ENCODE data around the gene CYP46A1.
"Not testable (repeated sequence)": the region's sequence is repeated elsewhere in the genome, so short reads cannot be mapped to it uniquely, and the experiment has no call there.

DNA sequence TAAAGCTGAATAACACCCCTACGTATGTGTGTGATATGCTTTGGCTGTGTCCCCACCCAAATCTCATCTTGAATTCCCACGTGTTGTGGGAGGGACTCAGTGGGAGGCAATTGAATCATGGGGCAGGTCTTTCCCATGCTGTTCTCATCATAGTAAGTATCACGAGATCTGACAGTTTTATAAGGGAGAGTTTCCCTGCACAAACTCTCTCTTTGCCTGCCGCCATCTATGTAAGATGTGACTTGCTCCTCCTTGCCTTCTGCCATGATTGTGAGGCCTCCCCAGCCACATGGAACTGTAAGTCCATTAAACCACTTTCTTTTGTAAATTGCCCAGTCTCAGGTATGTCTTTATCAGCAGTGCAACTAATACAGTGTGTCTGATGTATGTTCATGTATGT lies 78.8 kb downstream of the CYP46A1 start:
- TF ChIP-seq, protein P1, sequence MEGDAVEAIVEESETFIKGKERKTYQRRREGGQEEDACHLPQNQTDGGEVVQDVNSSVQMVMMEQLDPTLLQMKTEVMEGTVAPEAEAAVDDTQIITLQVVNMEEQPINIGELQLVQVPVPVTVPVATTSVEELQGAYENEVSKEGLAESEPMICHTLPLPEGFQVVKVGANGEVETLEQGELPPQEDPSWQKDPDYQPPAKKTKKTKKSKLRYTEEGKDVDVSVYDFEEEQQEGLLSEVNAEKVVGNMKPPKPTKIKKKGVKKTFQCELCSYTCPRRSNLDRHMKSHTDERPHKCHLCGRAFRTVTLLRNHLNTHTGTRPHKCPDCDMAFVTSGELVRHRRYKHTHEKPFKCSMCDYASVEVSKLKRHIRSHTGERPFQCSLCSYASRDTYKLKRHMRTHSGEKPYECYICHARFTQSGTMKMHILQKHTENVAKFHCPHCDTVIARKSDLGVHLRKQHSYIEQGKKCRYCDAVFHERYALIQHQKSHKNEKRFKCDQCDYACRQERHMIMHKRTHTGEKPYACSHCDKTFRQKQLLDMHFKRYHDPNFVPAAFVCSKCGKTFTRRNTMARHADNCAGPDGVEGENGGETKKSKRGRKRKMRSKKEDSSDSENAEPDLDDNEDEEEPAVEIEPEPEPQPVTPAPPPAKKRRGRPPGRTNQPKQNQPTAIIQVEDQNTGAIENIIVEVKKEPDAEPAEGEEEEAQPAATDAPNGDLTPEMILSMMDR (IDR thresholded peaks at IDR 0.05) = not testable (repeated sequence)
- TF ChIP-seq POLR2A (IDR thresholded peaks at IDR 0.05) = not testable (repeated sequence)

Measured in Peyer's patch (tissue), 4 donors.